Dermis blood vessel endothelial cell (primary cell): ENCODE measurements around the gene MARCO. TPM values are rescaled to one million over a fixed set of nuclear protein-coding genes. Genes with fewer than 3 reads are reported as not detected.
"Not testable (repeated sequence)": the region's sequence is repeated elsewhere in the genome, so short reads cannot be mapped to it uniquely, and the experiment has no call there.

Experiments
- DNase-seq: peaks from one replicate; pipeline ENCODE4 v3.0.0; 2010
- total RNA-seq: library from RNA; depleted of rRNA; stranded (reverse); fragments of >200 nt; gene quantifications from 2 replicates; pipeline ENCODE4 v1.2.3, GENCODE V29; 2014

Gene MARCO
- total RNA-seq, 1 donor from 2014 or later: not detected

DNA sequence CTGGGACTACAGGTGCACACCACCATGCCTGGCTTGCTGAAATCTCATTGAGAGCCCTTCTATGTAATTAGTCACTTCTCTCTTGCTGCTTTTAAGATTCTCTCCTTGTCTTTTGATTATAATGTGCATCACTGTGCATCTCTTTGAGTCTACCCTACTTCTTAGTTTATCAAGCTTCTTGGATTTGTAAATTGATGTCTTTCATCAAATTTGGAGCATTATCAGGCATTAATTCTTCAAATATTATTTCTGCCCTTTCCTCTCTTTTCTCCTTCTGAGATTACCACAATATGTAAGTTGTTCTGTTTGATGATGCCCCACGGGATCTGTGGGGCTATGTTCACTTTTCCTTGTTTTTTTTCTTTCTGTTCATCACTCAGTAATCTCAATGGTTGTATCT, 9.0 kb upstream of the MARCO start:
- DNase-seq: no peak

DNA sequence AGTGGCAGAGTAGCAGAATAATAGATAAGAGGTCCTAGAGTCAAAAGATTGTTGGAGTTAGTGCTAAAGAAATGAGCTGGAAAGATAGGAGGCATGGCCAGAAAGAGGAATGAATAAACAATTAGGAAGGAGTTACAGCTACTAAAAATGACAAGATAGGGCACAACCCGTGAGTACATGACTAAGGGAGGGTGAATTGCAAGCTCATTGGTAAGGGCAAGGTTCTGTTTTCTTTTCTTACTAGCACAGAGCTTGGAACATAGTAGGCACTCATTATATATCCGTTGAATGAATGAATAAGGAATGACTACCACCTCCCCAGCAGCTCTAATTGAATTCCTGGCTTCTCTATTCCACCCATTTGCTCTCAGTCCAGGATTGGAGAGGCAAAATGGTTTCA, 5.7 kb upstream of the MARCO start:
- DNase-seq: no peak

DNA sequence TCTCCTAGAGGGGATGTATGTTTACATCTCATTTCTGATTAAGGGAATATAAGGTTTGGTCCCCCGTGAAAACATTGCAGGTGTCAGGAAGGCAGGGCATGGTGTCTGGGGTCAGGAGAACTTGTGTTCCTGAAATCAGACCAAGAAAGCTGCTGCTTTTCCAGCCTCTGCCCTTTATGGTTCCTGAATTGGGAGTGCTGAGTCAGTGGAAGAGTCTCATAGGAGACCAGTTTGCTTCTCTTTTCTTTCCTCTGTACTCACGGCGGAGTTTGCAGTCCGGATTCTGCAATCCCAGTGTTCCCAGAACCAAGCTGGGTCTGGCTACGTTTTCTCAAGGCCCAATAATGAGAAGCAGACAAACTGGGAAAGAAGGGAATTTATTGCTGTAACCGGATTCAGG, 5.1 kb upstream of the MARCO start:
- no peak for DNase-seq

DNA sequence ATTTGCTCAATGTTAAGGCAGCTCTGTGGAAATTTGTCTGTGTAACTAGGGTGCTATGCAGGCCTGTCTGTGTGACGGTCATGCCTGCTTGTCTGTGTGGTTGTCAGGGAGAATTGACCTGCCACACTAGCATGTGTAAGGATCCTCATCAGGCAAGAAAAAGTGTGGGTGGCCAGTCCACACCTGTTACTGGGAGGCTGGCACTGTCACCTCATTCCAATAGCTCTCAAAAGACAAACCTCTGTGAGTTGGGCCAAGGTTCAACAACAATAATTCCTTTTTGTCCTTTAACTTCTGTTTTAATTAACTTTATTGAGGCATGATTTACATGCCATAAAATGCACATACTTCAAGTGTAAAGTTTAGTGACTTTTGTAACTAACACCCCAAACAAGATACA, 4.2 kb upstream of the MARCO start:
- DNase-seq: no peak

DNA sequence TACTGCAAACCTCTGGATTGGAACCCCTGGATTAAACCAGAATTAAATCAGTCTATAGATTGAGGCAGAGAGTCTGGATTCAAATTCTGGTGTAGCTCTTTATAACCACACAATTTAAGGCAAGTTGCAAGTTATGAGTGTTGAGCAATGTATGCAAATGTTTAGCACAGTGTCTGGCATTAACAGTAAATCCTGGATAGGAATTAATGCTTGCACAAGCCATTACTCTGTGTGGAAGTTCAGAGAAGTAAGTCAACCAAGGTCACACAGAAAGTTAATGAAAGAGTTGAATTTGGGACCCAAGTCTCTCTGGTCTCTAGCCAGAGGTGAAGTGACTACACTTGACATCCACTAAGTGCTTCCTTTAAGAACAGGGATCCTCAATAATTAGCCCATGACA, 2.0 kb upstream of the MARCO start:
- DNase-seq: no peak

DNA sequence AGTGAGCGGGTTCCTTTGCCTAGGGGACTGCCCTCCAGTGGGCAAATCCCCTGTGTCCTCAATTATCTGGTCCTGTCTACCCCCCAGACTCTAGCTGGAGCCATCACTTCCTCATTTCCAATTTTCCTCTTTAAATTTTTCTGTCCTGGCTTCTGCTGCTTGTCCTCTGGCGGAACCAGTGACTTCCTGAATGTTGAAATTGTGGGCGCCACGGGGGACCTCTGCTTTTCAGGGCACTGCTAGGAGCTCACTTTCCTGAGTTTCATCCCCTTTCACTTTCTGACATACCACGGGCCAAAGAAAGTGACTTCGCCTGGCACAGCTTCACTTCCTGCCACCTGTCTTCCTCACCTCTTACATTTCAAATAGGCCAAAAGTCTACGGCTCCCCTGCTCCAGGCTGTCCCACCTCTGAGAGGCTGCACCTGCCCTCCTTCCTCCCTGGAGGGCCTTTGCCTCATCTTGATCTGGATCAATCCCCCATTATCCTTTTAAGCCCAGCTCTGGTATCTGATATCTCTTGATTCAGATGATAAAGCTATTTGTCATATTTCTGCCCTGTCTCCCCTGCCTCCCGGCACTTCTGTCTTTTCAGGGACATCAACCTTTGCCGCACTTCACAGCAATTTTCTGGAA, 1.4 kb upstream of the MARCO start:
- no peak for DNase-seq

DNA sequence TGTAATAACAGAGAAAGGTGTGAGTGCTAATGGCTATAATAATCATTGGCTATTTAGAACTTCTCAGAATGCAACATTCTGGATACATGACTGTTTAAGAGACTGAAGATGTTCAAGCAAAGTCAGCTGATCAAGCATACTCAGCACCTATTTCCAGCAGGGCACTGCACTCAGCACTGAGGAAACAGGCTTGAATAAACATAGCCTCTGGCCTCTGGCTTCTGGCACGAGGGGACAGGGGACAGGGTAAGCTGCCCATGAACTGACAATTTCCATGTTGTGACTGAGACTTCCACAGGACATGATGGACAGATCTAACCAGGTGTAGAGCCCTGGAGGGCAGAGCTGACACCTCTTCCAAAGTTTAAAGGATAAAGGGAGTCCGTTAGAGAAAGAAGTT, 1.3 kb downstream of the MARCO start:
- DNase-seq: no peak

DNA sequence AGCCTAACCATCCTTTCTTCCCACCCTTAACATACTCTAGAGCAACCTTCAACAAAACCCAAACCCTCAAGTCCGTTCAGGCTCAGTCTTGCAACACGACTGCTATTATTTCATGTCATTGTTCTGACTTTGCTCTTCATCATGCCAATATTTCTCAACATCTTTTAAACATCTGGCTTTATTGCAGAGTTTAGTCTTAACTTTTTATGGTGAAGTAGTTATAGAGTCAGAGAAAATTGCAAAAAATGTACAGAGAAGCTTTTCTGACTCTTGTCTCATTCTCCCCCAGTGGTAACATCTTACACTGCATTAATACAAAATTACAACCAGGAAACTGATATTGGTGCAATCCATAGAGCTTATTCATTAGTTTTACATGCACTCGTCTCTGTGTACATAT, 3.9 kb downstream of the MARCO start:
- DNase-seq: no peak

DNA sequence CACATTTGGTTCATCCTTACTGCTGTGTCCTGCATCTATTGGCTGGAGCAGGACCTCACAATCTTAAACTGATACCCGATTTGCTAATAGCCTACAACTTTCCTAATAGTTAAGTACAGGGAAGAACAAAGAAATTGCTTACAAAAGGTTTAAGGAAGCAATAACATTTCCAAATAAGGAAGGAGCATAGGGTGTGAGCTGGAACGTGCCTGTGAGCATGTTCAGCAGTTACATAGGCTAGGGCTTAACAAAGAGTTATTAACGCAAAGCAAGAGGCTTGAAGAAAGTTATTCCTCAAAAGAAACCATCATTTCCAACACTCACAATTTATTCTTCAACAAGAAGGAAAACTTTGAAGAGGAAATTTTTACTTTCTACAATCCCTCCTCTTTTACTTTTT, 6.3 kb downstream of the MARCO start:
- not testable (repeated sequence) for DNase-seq

DNA sequence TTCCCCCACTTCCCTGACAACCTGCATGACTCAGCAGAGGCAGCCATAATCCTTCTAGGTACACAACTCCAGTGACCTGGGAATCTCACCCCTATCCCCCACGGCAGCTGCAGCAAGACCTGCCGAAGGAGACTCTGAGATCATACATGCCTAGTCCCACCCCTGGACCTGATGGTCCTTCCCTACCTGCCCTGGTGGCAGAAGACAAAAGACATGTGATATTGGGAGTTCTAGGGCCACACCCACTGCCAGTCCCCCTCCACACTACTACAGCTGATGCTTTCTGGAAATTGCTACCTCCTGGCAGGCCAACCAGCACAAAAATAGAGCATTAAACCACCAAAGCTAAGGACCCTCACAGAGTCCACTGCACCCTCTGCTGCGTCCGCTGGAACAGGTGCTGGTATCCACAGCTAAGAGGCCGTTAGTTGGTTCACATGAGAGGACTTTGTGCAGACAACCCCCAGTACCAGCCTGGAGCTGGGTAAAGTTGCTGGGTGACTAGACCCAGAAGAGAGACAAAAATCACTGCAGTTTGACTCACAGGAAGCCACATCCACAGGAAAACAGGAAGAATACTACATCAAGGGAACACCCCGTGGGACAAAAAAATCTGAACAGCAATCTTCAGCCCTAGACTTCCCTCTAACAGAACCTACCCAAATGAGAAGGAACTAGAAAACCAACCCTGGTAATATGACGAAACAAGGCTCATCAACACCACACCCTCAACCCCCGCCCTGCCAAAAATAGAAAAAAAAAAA, 12.5 kb downstream of the MARCO start:
- DNase-seq: no peak

DNA sequence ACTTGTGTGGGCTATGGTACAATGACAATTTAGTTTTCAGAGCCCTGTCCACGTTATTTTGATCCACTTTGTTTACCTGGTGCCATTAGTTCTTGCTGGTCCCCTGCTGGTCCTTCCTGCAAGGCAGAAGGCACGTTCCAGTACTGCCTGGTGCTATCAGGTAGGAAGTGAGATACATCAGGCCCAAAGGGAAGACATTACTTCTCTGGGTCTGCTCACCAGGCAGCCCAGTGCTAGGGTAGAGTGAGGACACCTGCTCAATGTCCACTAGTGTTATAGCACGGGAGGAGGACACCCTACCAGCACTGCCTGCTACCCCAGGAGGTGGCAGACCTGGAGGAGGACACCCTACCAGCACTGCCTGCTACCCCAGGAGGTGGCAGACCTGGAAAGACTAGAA, 23.7 kb downstream of the MARCO start:
- no peak for DNase-seq

DNA sequence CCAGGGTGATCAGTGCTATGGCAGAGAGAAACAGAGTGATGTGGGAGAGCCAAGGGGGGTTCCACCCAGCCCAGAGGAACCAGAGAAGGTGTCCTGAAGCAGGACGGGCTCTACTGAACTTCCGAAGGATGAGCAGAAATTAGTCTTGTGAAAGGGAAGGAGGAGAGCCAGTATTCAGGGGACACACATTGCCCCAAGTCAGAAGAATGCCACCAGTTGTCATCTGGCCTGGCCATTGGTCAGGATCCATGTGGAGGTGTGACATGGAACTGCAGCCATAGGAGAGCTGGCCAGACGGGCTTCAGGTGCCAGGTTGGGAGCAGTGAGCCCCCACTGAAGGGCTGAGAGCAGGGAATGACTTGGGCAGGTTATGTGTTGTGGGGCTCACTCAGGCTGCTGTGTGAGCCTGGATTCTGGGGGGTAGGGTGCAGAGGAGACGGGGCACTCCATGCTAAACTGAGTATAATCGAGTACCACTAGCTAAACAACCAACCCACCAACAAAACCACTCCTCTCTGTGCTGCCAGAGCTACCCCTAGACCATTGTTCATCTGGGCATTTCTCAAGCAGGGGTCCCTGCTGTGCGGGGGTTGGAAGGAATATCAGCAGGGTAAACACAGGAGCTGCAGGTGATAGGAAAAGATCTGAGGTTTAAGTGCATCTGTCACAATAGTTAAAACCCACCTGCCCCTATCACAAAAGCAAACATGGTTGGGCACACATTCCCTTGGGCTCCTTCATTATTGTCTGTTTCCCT, 25.3 kb downstream of the MARCO start:
- no peak for DNase-seq

DNA sequence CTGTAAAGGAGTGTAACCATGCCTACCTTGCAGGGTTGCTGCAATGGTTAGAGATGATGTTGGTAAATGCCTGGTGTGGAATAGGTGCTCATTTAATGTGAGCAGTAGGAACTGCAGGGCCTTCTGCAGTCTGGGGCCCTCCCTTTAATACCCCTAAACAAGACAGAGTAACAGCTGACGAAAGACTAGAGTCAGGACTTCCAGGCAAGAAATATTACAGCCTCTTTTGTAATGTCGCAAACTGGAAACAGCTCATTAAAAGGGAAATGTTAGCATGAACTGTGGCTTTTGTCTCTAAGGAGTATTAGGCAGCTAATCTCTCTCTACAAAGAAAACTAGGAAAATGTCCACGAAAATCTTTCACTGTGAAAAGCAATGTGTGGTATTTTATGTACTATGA, 26.0 kb downstream of the MARCO start:
- no peak for DNase-seq

DNA sequence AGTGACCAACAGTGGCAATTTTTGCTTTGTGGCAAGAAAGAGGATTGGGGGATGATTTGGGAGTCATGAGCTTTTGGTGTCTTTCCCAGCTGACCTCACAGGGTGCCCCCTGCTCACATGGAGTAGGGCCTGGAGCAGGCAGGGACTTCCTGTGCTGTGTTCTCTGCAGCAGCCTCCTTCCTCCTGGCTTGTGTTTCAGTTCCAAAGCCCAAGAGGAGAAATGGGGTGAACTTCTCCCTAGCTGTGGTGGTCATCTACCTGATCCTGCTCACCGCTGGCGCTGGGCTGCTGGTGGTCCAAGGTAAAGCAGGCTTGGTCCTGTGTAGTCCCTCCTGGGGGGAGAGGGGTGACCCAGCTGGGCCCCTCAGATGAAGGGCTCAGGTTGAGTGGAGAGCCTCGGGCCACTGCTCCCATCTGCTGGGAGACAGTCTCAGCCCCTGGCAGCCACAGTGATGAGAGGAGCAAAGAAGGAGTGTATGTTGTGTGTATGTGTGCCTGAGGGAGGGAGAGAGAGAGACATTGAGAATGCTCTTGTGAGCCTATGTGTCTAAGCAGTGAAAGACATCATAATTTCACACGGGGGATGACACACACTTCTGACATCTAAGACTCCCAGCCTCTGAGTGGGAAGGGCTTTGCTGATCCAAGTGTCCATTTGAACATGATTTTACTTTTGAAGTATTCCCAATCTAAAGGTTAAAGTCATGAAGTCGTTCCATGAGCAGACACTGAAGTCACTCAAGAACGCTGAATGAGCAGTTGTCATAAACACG, 27.2 kb downstream of the MARCO start:
- no peak for DNase-seq

DNA sequence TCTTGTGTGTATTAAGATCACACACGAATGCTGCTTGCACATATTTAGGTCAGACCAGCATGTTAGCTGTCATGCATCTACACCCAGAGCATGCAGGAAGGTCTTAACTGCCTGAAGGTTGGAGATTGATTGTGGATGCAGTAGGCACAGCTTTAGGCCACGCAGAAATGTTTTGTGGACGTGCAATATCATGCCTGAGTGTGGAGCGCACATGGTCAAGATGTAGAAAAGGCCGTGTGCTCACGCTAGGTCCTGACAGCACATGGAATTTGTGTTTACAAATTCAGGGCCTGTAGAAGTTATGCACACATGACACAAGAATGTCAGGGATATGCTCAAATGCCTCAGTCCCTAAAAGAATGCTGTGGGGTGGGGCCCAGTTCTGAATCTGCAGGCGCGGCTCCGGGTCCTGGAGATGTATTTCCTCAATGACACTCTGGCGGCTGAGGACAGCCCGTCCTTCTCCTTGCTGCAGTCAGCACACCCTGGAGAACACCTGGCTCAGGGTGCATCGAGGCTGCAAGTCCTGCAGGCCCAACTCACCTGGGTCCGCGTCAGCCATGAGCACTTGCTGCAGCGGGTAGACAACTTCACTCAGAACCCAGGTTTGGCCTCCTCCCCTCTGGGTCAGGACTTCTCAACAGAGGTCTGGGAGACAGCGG, 27.9 kb downstream of the MARCO start:
- no peak for DNase-seq

DNA sequence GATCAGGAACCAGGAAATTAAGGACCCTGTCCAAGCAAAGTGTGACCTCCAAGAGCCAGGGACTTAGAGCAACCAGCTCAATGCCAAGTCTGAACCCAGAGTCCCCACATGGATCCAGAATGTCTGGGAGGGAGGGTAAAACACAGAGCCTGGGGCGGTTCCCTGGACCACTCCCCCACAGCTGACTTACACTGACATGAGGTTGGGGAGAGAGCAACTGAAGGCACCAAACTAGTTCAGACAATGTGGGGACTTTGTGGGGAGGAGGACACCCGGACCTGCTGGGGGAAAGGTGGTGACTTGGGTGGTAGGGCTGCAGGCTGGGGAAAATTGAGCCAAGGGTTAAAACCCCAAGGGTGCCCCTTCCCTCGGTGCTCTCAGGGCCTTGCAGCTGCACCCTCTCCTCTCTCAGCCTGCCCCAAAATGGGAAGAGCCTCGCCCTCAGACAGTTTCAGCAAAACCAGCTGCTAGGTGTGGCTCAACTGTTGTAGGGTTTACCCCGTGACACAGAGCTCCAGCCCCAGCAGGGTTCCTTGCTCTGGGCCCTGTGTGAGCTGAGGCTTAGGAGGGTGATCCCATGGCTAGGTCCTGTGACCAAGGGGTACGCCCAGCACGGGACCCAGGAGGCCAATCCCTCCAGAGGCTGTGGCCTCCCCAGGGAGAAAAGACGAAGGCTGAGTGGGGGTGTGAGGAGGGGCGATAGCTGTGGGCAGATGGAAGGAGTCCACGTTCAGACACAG, 28.6 kb downstream of the MARCO start:
- DNase-seq: no peak

DNA sequence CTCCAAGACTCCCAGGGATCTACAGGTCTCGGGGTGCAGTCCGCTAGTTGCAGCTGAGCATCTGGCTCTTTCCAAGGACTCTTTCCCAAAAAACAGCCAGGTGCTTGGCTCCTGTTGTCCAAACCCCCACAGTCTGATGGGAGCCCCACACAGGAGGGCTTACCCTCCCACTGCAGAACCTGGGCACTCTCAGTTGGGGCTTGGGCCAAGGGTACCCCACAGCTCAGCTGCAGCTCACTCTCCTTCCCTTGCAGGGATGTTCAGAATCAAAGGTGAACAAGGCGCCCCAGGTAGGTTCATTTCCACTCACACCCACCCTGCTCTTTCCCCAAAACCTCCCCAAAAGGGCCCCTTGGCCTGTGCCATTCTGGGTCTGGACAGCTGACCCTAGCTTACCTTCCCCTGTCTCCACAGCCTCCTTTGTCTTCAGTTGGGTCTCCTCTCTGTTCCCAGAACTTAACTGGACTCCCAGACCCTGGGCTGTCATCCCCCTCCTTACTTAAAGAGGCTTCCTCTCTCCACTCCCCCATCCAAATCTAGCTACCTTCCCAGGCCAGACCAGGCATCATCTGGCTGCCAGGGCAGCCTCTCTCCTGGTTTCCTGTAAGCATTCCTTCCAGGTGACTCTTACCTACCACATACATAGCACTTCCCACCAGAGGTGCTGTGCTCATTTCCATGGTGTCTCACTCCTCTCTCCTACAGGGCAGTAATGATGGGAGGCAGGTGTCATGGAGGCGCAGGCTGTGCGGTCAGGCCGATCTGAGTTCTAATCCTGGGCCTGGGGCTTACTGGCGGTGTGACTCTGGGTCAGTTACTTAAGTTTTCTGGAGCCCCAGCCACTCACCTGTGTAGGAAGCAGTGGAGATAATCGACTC, 29.5 kb downstream of the MARCO start:
- DNase-seq: no peak

DNA sequence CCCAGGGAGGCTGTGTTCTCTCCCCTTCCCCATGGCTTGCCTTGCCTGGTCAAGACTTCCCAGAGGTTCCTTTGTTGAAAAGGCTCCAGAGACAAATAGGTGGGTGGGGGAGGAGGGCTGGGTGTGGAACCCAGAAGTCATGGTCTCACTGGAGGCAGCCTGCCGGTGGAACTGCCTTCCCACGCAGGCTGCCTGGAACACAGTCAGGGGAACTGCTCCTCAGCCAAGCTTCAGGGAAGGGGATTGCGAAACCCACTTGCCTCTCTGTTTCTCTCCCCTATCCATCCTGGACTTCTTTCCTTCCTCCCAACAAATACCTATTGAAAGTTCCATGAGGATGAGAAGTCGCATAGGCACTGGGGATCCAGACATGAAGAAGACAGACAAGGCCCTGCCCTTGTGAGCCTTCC, 31.6 kb downstream of the MARCO start:
- no peak for DNase-seq

DNA sequence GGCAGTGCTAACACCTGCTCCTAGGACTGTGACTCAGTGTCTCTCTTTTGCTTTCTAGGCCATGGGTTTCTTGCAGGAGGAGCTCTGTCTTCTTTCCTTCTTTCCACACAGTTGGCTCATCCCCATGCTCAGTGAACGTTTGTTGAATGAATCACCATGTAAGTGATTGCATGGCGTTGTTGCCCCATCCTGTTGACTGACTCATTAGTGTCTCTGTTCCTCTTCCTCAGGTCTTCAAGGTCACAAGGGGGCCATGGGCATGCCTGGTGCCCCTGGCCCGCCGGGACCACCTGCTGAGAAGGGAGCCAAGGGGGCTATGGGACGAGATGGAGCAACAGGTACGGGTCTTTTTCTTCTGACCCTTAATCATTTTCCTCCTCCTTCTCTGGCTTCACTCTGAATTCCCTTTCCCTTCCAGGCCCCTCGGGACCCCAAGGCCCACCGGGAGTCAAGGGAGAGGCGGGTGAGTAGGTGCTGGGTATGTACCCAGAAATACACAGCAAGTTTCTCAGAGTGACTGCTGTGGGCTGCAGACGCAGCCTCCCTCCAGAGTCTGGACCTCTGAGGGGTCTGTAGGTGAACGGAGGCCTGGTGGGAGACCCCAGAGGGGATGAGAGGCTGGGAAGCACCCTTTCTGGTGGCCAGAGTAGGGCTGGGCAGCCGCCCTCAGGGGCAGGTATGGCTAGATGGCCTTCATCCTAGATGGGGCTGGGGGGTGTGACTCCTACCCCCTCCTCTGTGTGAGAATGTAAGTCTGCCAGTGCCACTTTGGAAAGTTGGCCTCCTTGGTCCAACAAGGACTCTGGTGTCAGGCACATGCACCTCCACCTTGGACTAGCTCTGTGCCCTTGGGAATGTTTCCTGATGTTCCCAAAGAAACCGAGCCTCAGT, 32.4 kb downstream of the MARCO start:
- no peak for DNase-seq

DNA sequence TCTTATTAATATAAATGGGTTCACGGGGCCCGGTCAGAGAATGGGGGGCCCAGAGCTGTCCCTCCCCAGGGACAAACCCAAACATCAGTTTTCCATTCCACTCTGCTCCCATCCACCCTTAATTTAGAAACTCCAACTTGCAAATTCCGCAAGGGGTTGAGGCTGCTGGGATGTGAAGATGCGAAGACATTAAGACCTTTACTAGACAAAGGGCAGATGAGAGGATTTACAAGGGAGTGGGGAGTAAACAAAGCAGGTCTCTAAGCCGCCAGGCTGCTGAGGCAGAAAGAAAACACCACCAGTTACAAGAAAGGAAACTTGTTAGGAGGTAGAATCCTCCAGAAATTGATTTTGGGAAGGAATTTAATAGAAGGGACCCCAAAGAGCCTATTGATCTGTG, 33.1 kb downstream of the MARCO start:
- no peak for DNase-seq
